Cardiac muscle cell (in vitro differentiated cells and primary cell): ENCODE measurements around the gene PTPN20. TPM values are rescaled to one million over a fixed set of nuclear protein-coding genes. Genes with fewer than 3 reads are reported as not detected.

ENCODE experiments used
- DNase-seq, 2 donors: peaks; one replicate each; pipeline versions ENCODE4 v3.0.0 to v3.0.0-alpha.2; 2010 to 2017; ENCODE audit warnings: low read depth in 1 of 2, low spot score in 1 of 2
- H3K27ac ChIP-seq: fragments of 200-600 bp; sonication (generic); 2 replicates; pipeline ENCODE4 v1.5.1; 2016
- H3K27me3 ChIP-seq: fragments of 200-600 bp; sonication (generic); 2 replicates; pipeline ENCODE4 v1.6.0; 2016; ENCODE audit warnings: control low read depth
- H3K36me3 ChIP-seq: fragments of 200-600 bp; sonication (generic); 2 replicates; pipeline ENCODE4 v1.5.1; 2016; ENCODE audit warnings: control low read depth
- H3K4me1 ChIP-seq: fragments of 200-600 bp; sonication (generic); 2 replicates; pipeline ENCODE4 v1.8.1; 2017; ENCODE audit warnings: low read depth, mild to moderate bottlenecking, mixed run types
- H3K4me3 ChIP-seq: fragments of 200-600 bp; sonication (generic); 2 replicates; pipeline ENCODE4 v1.5.1; 2016; ENCODE audit warnings: mild to moderate bottlenecking
- H3K9me3 ChIP-seq: fragments of 200-600 bp; sonication (generic); 2 replicates; pipeline ENCODE4 v1.5.1; 2017; ENCODE audit warnings: low read depth, mild to moderate bottlenecking, control low read depth
- polyA plus RNA-seq: library from polyadenylated mRNA; unstranded; fragments of >200 nt; fragmentation: Nextera tagmentation; extraction: Ambion mirVana; gene quantifications from 2 replicates; pipeline ENCODE4 v1.2.1, GENCODE V29; 2016
- total RNA-seq: library from RNA; depleted of rRNA; stranded (reverse); fragments of >200 nt; gene quantifications from 2 replicates; pipeline ENCODE4 v1.2.3, GENCODE V29; 2016
- TF ChIP-seq, protein P1 (sequence below): IDR thresholded peaks from 2 replicates; pipeline ENCODE4 v1.5.1; 2012; ENCODE audit warnings: low read depth, mild to moderate bottlenecking, low read length

Gene PTPN20
- total and polyA plus RNA-seq, 2 experiments from 2014 or later = 0.42 to 0.62 TPM

DNA sequence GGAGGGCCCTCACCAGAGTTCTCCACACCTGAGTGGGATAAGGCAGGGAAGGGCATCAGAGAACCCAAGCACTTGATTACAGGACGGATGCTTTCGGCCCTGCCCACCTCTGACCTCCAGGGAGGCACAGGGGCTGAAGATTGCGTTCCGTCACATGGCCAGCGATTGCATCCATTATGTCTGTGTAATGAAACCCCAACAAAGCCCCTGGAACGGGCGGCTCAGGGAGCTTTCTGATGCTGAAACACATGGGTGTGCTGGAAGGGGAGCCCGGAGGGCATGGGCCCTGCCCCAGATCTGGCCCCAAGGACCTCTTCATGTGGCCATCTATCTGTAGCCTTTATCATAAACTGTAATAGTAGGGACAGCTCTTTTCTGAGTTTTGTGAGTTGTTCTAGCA, 117.2 kb downstream of the PTPN20 start:
- no peaks in the 10 kb centered on the region for H3K27me3 ChIP-seq
- H3K9me3 ChIP-seq = no peaks in the 10 kb centered on the region
- no peaks in the 10 kb centered on the region for H3K36me3 ChIP-seq
- no peaks in the 10 kb centered on the region for H3K4me1 ChIP-seq
- TF ChIP-seq, protein P1, sequence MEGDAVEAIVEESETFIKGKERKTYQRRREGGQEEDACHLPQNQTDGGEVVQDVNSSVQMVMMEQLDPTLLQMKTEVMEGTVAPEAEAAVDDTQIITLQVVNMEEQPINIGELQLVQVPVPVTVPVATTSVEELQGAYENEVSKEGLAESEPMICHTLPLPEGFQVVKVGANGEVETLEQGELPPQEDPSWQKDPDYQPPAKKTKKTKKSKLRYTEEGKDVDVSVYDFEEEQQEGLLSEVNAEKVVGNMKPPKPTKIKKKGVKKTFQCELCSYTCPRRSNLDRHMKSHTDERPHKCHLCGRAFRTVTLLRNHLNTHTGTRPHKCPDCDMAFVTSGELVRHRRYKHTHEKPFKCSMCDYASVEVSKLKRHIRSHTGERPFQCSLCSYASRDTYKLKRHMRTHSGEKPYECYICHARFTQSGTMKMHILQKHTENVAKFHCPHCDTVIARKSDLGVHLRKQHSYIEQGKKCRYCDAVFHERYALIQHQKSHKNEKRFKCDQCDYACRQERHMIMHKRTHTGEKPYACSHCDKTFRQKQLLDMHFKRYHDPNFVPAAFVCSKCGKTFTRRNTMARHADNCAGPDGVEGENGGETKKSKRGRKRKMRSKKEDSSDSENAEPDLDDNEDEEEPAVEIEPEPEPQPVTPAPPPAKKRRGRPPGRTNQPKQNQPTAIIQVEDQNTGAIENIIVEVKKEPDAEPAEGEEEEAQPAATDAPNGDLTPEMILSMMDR = no peak
- no peak overlapping the region for H3K27ac ChIP-seq
- no peak overlapping the region for H3K4me3 ChIP-seq
- no peak for DNase-seq

DNA sequence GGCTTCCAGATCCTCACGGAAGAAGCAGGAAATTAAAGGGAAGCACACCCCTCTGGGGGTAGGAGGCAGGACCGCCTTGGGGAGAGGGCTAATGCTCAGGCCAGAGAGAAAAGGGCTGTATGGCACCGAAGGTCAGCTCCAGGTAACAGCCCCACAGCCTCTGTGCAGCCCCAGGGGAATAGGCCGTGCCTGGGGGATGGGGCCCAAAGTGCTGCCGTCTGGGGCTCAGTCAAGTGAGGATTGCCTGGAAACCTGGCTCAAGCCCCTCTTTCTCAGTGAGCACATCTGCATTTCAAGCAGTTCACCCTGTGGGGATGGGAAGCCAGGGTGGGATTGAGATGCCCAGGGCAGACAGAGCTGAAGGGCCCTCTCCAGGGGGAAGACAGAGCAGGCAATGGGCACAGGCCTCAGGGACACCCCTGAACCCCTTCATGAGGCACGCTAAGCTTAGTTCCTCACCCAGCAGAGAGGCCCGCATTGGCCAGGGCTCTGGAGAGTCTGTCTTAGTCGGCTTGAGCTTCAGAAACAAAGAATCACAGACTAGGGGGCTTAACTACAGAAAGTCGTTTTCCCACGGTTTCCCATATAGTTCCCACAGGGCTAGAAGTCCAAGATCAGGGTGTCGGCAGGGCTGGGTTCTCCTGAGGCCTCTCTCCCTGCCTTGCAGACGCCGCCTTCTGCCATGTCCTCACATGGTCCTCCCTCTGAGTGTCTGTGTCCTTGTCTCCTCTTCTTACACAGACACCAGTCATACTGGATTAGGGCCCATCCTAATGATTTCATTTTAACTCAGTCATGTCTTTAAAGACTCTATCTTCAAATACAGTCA, 118.2 kb downstream of the PTPN20 start:
- Histone ChIP-seq H3K4me1 (no peaks in the 10 kb centered on the region), H3K36me3 (no peaks in the 10 kb centered on the region)
- DNase-seq = no peak

DNA sequence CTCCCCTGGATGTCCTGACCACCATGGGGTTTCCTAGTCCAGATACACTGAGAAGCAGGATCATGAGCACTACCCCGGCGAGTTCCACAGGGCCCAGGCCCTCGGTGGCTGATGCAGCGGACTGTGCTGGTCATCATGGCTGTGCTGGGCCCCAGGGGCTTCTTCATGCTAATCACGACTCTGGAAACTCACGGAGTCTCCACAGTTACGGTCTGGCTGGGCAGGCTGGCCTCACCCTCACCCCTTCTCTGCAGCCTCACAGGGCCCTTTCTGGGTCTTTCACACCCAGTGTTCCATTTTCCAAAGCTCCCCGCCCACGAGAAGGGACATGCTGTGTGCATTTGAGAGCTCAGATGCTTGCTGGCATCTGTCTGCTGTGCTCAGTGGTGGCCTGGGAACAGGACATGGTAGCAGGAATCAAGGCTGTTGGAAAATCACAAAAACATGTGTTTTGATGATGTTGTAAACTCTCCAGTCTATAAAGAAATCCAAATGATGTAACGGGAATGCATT, 119.0 kb downstream of the PTPN20 start:
- Histone ChIP-seq H3K4me1 (no peaks in the 10 kb centered on the region), H3K4me3 (no peak overlapping the region), H3K27ac (no peak overlapping the region), H3K9me3 (no peaks in the 10 kb centered on the region), H3K36me3 (no peaks in the 10 kb centered on the region), H3K27me3 (no peaks in the 10 kb centered on the region)
- no peak for DNase-seq
- TF ChIP-seq, protein P1 = no peak

More for the DNA sequence above, 118.2 kb downstream of the PTPN20 start:
- Histone ChIP-seq H3K27me3 (no peaks in the 10 kb centered on the region), H3K9me3 (no peaks in the 10 kb centered on the region), H3K4me3 (no peak overlapping the region), H3K27ac (no peak overlapping the region)
- TF ChIP-seq, protein P1 = no peak

DNA sequence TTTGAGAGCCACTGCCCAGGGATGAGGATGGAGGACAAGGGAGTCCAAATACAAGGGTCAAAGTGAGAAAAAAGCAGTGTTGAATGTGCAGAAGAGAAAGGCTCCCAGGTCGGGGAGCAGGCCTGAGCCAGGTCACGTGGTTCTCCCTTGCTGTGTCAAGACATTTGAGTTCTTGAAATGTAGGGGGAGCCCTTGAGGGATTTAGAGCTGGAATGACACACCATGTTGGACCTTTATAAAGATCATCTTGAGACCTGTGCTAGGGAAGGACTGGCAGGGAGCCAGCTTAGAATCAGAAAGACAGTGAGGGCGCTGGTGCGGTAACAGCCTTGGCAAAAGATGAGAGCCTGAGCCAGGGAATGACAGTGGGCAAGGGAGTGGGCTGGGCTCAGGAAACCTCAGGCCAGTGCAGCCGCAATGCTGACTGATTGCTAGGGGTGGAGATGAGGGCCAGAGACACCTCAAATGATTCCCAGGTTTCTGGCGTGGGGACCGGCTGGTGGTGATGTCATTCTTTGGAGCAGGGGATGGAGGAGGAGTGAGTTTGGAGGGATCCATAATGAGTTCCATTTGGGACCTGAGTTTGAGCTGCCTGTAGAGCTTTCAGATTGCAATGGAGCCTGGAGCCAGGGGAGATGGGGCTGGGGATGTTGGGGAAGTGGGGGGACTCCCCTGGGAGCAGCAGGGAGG, 120.1 kb downstream of the PTPN20 start:
- Histone ChIP-seq H3K4me1 (no peaks in the 10 kb centered on the region), H3K27me3 (no peaks in the 10 kb centered on the region), H3K4me3 (no peak overlapping the region), H3K9me3 (no peaks in the 10 kb centered on the region), H3K36me3 (no peaks in the 10 kb centered on the region), H3K27ac (no peak overlapping the region)
- TF ChIP-seq, protein P1 = peak; percentile 6
- DNase-seq = no peak

DNA sequence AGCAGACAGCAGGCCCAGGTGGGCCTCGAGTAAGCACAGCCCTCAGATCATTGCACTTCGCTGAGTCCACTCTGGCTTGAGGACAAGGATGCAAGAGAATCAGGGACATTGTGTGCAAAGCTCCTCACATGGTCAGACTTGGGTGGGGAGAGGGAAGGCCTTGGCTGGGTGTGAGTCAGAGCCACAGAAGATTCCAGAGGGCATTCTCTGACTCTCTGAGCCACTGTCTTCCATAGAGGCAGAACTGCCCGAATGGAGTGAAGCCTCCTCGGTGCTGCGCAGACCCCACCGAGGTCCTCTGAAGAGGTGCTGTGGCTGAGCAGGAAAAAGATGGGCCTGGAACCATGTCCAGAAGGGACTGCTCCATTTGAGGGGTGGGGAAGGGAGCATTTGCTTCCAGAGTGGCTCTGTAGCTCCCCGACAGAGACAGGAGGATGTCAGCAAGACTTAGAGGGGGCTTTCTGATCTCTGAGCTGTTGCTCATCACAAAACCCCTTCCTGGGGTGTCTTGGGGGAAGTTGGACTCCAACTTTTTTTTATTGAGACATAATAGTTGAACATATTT, 120.8 kb downstream of the PTPN20 start:
- Histone ChIP-seq H3K4me1 (no peaks in the 10 kb centered on the region), H3K36me3 (no peaks in the 10 kb centered on the region), H3K4me3 (no peak overlapping the region), H3K27me3 (no peaks in the 10 kb centered on the region), H3K9me3 (no peaks in the 10 kb centered on the region), H3K27ac (no peak overlapping the region)
- TF ChIP-seq, protein P1 = no peak
- no peak for DNase-seq
